Ovary (tissue), 9 donors: ENCODE data around the gene GUCY2D. TPM values are rescaled to one million over a fixed set of nuclear protein-coding genes. Genes with fewer than 3 reads are reported as not detected.
A peak's percentile ranks its signal among the peaks of the same experiment; 100 is the strongest.
"Not testable (repeated sequence)": the region's sequence is repeated elsewhere in the genome, so short reads cannot be mapped to it uniquely, and the experiment has no call there.

Experiments
- DNase-seq, 5 donors: peaks; one replicate each; pipeline ENCODE4 v3.0.0-alpha.2; 2019 to 2020
- H3K27ac ChIP-seq, 2 donors: fragments of 200-600 bp; one replicate each; pipeline versions ENCODE4 v1.5.1 to v1.8.0; 2019 to 2022
- H3K27me3 ChIP-seq: fragments of 200-600 bp; one replicate; pipeline ENCODE4 v1.8.0; 2022
- H3K36me3 ChIP-seq: fragments of 200-600 bp; sonication (generic); one replicate; pipeline ENCODE4 v1.5.1; 2019
- H3K4me1 ChIP-seq: one replicate; pipeline ENCODE4 v1.8.1; 2013; ENCODE audit warnings: mild to moderate bottlenecking, moderate library complexity; ENCODE audit not compliant: insufficient read depth
- H3K4me3 ChIP-seq: fragments of 200-600 bp; sonication (generic); one replicate; pipeline ENCODE4 v1.5.1; 2017
- H3K9me3 ChIP-seq, 2 donors: fragments of 200-600 bp in 1 of 2; sonication (generic) in 1 of 2; one replicate each; pipeline versions ENCODE4 v1.5.1 to v1.8.1; 2013 to 2019; ENCODE audit warnings: mild to moderate bottlenecking in 1 of 2, moderate library complexity in 1 of 2
- EP300 ChIP-seq: sonication (generic); formaldehyde crosslinking; IDR thresholded peaks from one replicate; pipeline ENCODE4 v1.6.1; 2017; ENCODE audit warnings: antibody characterized with exemption
- POLR2A ChIP-seq: fragments of 450-650 bp; IDR thresholded peaks from one replicate; pipeline ENCODE4 v1.6.1; 2017; ENCODE audit warnings: antibody characterized with exemption, mild to moderate bottlenecking, moderate library complexity
- WGBS, 3 donors: extraction: QIAGEN DNeasy Blood & Tissue Kit in 1 of 3; methylation state at CpG; one replicate each; pipeline versions ENCODE4 v1.1.5 to v1.1.7; 2013 to 2017; 5-methylcytosine and 5-hydroxymethylcytosine counted together
- intact Hi-C, 4 donors: fragments of 100-400 bp; cut with DNase I; formaldehyde crosslinking; loops; one replicate each; pipeline versions ENCODE4 v1.11.0 to v1.15.1; 2022 to 2023
- polyA plus RNA-seq, 2 donors: library from polyadenylated mRNA; stranded (reverse); fragments of 200-250 nt in 1 of 2; fragments of 350-450 nt in 1 of 2; fragmentation: Illumina TruSeq in 1 of 2; extraction: RNeasy Lipid Tissue Mini Kit (QIAGEN cat#74804) in 1 of 2; gene quantifications; one replicate each; pipeline ENCODE4 v1.2.3, GENCODE V29; 2013 to 2014
- total RNA-seq, 7 donors: library from RNA; depleted of rRNA in 2 of 7; stranded (reverse); fragments of >200 nt in 2 of 7; fragmentation: NEBNext Ultra II Directional in 3 of 7; extraction: Animal tissue kit (Norgen Biotek cat#: 25700) in 3 of 7; gene quantifications; one replicate each; pipeline versions ENCODE4 v1.1.0 to v1.2.4, GENCODE V29; 2016 to 2023
- TF ChIP-seq, protein P1 (sequence below), 3 donors: fragments of 450-650 bp in 2 of 3; fragments of 200-600 bp in 1 of 3; IDR thresholded peaks; one replicate each; pipeline versions ENCODE4 v1.5.1 to v1.8.0; 2016 to 2022; ENCODE audit warnings: antibody characterized with exemption in 3 of 3, mild to moderate bottlenecking in 1 of 3
- donor health status: DM: no; HTN: no; CAD: no; lungs with moderate emphysema.
- donor health status: DM: no; HTN: no; CAD: no.
- donor health status: Bipolar disorder and iron deficiency.
- donor health status: DM: yes; HTN: yes; CAD: no.
- donor health status: DM: no; HTN: no; CAD: no.
- donor health status: DM: yes; HTN: yes; CAD: no.

The GUCY2D gene
- total and polyA plus RNA-seq, 9 donors: 0.05 to 0.42 (median 0.10) TPM; not detected in 6

- no peaks in the 10 kb centered on the region for H3K36me3 ChIP-seq
- no peaks in the 10 kb centered on the region for H3K9me3 ChIP-seq
- H3K27ac ChIP-seq: no peak overlapping the region
- no peaks in the 10 kb centered on the region for H3K27me3 ChIP-seq
- H3K4me1 ChIP-seq: no peaks in the 10 kb centered on the region
- H3K4me3 ChIP-seq: no peak overlapping the region
- 28 to 35% (median 30%) methylated on average over 7 of the region's 7 CpGs for WGBS, 3 donors
- DNase-seq: peak in 1 of 5 donors; percentile 24
- TF ChIP-seq POLR2A: no peak
- TF ChIP-seq, protein P1, sequence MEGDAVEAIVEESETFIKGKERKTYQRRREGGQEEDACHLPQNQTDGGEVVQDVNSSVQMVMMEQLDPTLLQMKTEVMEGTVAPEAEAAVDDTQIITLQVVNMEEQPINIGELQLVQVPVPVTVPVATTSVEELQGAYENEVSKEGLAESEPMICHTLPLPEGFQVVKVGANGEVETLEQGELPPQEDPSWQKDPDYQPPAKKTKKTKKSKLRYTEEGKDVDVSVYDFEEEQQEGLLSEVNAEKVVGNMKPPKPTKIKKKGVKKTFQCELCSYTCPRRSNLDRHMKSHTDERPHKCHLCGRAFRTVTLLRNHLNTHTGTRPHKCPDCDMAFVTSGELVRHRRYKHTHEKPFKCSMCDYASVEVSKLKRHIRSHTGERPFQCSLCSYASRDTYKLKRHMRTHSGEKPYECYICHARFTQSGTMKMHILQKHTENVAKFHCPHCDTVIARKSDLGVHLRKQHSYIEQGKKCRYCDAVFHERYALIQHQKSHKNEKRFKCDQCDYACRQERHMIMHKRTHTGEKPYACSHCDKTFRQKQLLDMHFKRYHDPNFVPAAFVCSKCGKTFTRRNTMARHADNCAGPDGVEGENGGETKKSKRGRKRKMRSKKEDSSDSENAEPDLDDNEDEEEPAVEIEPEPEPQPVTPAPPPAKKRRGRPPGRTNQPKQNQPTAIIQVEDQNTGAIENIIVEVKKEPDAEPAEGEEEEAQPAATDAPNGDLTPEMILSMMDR (IDR thresholded peaks at IDR 0.05): no peak
- no peak for TF ChIP-seq EP300
- intact Hi-C loops: loop anchor here in 2 of 4 donors (5.0 to 10.0 kb wide), 3 partner anchors 67 to 314 kb away; no protein-coding TSS in a partner anchor
Measured at GRCh38 chr17:8059131-8059530, 56.7 kb downstream of the GUCY2D start.

DNA sequence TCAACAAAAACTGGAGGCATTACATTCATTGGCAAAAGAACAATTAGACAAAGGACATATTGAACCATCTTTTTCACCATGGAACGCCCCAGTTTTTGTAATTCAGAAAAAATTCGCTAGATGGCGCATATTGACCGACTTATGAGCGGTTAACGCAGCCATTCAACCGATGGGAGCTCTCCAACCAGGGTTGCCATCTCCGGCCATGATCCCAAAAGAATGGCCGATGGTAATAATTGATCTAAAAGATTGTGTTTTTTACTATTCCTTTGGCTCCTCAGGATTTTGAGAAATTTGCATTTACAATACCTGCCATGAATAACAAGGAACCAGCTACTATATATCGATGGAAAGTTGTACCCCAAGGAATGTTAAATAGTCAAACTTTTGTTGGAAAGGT, 57.9 kb downstream of the GUCY2D start:
- TF ChIP-seq EP300: no peak
- no peak for TF ChIP-seq POLR2A
- TF ChIP-seq, protein P1 (IDR thresholded peaks at IDR 0.05): peak; percentile 20 to 52 (median 49)
- no peaks in the 10 kb centered on the region for H3K9me3 ChIP-seq
- H3K36me3 ChIP-seq: no peaks in the 10 kb centered on the region
- peak in 2 of 5 donors; percentile 36 to 57 for DNase-seq
- WGBS, 3 donors: 6 to 8% (median 7%) methylated on average over 10 of the region's 10 CpGs
- no peak overlapping the region for H3K4me3 ChIP-seq
- no peaks in the 10 kb centered on the region for H3K27me3 ChIP-seq
- H3K4me1 ChIP-seq: no peaks in the 10 kb centered on the region
- intact Hi-C loops: no loop called here
- no peak overlapping the region for H3K27ac ChIP-seq

- H3K27ac ChIP-seq, H3K9me3 ChIP-seq, intact Hi-C loops, H3K4me3 ChIP-seq, H3K36me3 ChIP-seq, DNase-seq, H3K4me1 ChIP-seq, H3K27me3 ChIP-seq: not testable (repeated sequence)
- WGBS, 3 donors: 35 to 40% (median 40%) methylated on average over 8 of the region's 8 CpGs
Measured at GRCh38 chr17:8061851-8062250, 59.4 kb downstream of the GUCY2D start.

DNA sequence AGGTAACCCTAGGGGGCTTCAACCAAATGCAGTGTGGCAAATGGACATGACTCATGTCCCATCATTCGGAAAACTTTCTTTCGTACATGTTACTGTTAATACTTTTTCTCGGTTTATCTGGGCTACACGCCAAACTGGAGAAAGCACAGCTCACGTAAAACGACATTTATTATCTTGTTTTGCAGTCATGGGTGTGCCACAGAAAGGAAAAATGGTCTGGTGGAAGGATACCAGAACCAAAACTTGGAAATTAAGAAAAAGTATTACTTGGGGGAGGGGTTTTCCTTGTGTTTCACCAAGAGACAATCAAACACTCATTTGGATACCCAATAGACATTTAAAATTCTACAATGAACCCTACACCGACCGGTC, 60.0 kb downstream of the GUCY2D start:
- WGBS, 3 donors: 5 to 6% (median 6%) methylated on average over 8 of the region's 8 CpGs
- intact Hi-C loops: no loop called here
- no peak overlapping the region for H3K27ac ChIP-seq
- no peaks in the 10 kb centered on the region for H3K27me3 ChIP-seq
- peak overlapping the region; percentile 0 for H3K4me3 ChIP-seq
- H3K36me3 ChIP-seq: no peaks in the 10 kb centered on the region
- H3K9me3 ChIP-seq: no peaks in the 10 kb centered on the region
- TF ChIP-seq POLR2A (no peak), EP300 (no peak)
- TF ChIP-seq, protein P1 (IDR thresholded peaks at IDR 0.05): no peak
- no peak for DNase-seq
- no peaks in the 10 kb centered on the region for H3K4me1 ChIP-seq

DNA sequence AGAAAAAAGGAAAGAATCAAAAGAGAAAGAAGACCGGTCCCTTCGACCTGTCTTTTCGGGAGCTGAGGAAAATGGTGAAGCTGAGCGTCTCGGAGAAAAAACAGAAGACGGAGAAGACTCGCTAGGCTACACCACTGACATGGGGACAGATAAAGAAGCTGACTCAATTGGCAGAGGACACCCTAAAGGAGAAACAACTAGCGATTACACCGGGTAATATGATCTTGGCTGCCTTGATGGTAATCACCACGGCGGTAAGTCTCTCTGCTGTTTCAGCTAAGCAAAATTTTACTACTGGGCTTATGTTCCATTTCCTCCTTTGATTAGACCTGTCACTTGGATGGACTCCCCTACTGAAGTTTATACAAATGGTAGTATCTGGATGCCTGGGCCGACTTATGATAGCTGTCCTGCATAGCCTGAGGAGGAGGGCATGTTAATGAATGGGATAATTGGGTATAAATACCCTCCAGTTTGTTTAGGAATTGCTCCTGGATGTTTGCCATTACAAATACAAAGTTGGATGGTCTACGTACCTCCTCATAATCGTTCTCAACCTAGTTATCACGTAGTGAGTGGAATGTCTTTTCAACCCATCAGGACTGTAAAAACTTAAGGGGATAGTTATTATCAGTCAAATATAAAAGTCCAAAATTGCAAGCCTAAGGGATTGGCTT, 60.5 kb downstream of the GUCY2D start:
- WGBS, 3 donors: 6 to 7% (median 6%) methylated on average over 15 of the region's 15 CpGs
- Histone ChIP-seq H3K36me3 (no peaks in the 10 kb centered on the region), H3K4me1 (no peaks in the 10 kb centered on the region), H3K4me3 (peak overlapping the region; percentile 0), H3K27ac (no peak overlapping the region), H3K27me3 (no peaks in the 10 kb centered on the region), H3K9me3 (no peaks in the 10 kb centered on the region)
- DNase-seq: no peak
- TF ChIP-seq POLR2A (no peak), EP300 (no peak)
- TF ChIP-seq, protein P1 (IDR thresholded peaks at IDR 0.05): no peak
- intact Hi-C loops: no loop called here
